Loucy (cell line): Measurements from ENCODE around the gene CDH20.

Experiments used
- H2AFZ ChIP-seq: fragments of 200-600 bp; sonication (generic); 2 replicates; pipeline ENCODE4 v1.6.0; 2016; ENCODE audit warnings: antibody characterized with exemption, mild to moderate bottlenecking, low read length, moderate library complexity
- H3F3A ChIP-seq: fragments of 200-600 bp; 2 replicates; pipeline ENCODE4 v1.6.0; 2016; ENCODE audit warnings: antibody characterized with exemption, low read depth, mild to moderate bottlenecking
- H3K27me3 ChIP-seq: fragments of 200-600 bp; sonication (generic); 2 replicates; pipeline ENCODE4 v1.6.1; 2014; ENCODE audit warnings: low read length, mild to moderate bottlenecking; ENCODE audit not compliant: insufficient read depth, poor library complexity, severe bottlenecking
- H3K36me3 ChIP-seq: fragments of 200-600 bp; sonication (generic); 2 replicates; pipeline ENCODE4 v1.6.1; 2016; ENCODE audit warnings: low read length; ENCODE audit not compliant: insufficient read depth
- H3K4me1 ChIP-seq: fragments of 200-600 bp; sonication (generic); 2 replicates; pipeline ENCODE4 v1.5.1; 2014; ENCODE audit warnings: low read length, mild to moderate bottlenecking; ENCODE audit not compliant: insufficient read depth, poor library complexity, severe bottlenecking
- H3K4me2 ChIP-seq: fragments of 200-600 bp; sonication (generic); 2 replicates; pipeline ENCODE4 v1.6.0; 2014; ENCODE audit warnings: antibody characterized with exemption, low read length, low read depth, mild to moderate bottlenecking; ENCODE audit not compliant: poor library complexity, severe bottlenecking
- H3K4me3 ChIP-seq: fragments of 200-600 bp; sonication (generic); 2 replicates; pipeline ENCODE4 v1.5.1; 2014; ENCODE audit warnings: low read length, mild to moderate bottlenecking, mixed read lengths; ENCODE audit not compliant: poor library complexity, severe bottlenecking
- H3K79me2 ChIP-seq: fragments of 200-600 bp; sonication (generic); 2 replicates; pipeline ENCODE4 v1.6.1; 2014; ENCODE audit warnings: low read length; ENCODE audit not compliant: insufficient read depth
- H3K9ac ChIP-seq: fragments of 200-600 bp; sonication (generic); 2 replicates; pipeline ENCODE4 v1.6.0; 2014; ENCODE audit warnings: mild to moderate bottlenecking, low read depth, low read length, moderate library complexity; ENCODE audit not compliant: poor library complexity, severe bottlenecking
- H3K9me2 ChIP-seq: fragments of 200-600 bp; sonication (generic); replicated peaks from 2 replicates; pipeline ENCODE4 v1.6.1; 2016; ENCODE audit warnings: low read depth, low read length, mixed read lengths
- H3K9me3 ChIP-seq: fragments of 200-600 bp; sonication (generic); 2 replicates; pipeline ENCODE4 v1.6.1; 2014; ENCODE audit warnings: mild to moderate bottlenecking, antibody characterized with exemption, low read length, low read depth; ENCODE audit not compliant: insufficient read depth
- H4K20me1 ChIP-seq: fragments of 200-600 bp; sonication (generic); 2 replicates; pipeline ENCODE4 v1.6.0; 2014; ENCODE audit warnings: antibody characterized with exemption, low read length, mild to moderate bottlenecking; ENCODE audit not compliant: insufficient read depth, poor library complexity, severe bottlenecking
- CTCF ChIP-seq: fragments of 200-600 bp; sonication (generic); conservative IDR thresholded peaks from 2 replicates; pipeline ENCODE4 v1.5.1; 2014; ENCODE audit warnings: mild to moderate bottlenecking, antibody characterized with exemption, low read length
- EZH2phosphoT487 ChIP-seq: fragments of 200-600 bp; IDR thresholded peaks from 2 replicates; pipeline ENCODE4 v1.6.1; 2018; ENCODE audit warnings: antibody characterized with exemption, mild to moderate bottlenecking, moderate library complexity, borderline replicate concordance

Gene CDH20

GRCh38 chr18:61554117-61554776 is 221.0 kb downstream of the CDH20 start:
- no peaks in the 10 kb centered on the region for H3F3A ChIP-seq

GRCh38 chr18:61554946-61555361 is 221.7 kb downstream of the CDH20 start:
- peaks cover 18% of the 10 kb centered on the region for H3K4me1 ChIP-seq
- no peak overlapping the region for H3K4me2 ChIP-seq
- no peaks in the 10 kb centered on the region for H3K9me2 ChIP-seq
- peaks cover 37% of the 10 kb centered on the region for H3K27me3 ChIP-seq
- H3K9me3 ChIP-seq: no peaks in the 10 kb centered on the region
- no peak overlapping the region for H2AFZ ChIP-seq
- no peak overlapping the region for H3K4me3 ChIP-seq
- H3F3A ChIP-seq: no peaks in the 10 kb centered on the region
- no peaks in the 10 kb centered on the region for H3K36me3 ChIP-seq
- H3K79me2 ChIP-seq: no peaks in the 10 kb centered on the region
- H3K9ac ChIP-seq: no peak overlapping the region
- TF ChIP-seq CTCF: no peak
- no peak for TF ChIP-seq EZH2phosphoT487
- no peaks in the 10 kb centered on the region for H4K20me1 ChIP-seq

More at GRCh38 chr18:61554117-61554776, 221.0 kb downstream of the CDH20 start:
- Histone ChIP-seq H3K27me3 (peaks cover 37% of the 10 kb centered on the region), H3K36me3 (no peaks in the 10 kb centered on the region), H2AFZ (no peak overlapping the region), H3K9ac (no peak overlapping the region), H3K4me3 (no peak overlapping the region), H4K20me1 (no peaks in the 10 kb centered on the region), H3K9me3 (no peaks in the 10 kb centered on the region), H3K9me2 (no peaks in the 10 kb centered on the region), H3K79me2 (no peaks in the 10 kb centered on the region), H3K4me2 (no peak overlapping the region), H3K4me1 (peaks cover 18% of the 10 kb centered on the region)
- no peak for TF ChIP-seq CTCF
- no peak for TF ChIP-seq EZH2phosphoT487

GRCh38 chr18:61556316-61556715 is 223.1 kb downstream of the CDH20 start:
- TF ChIP-seq CTCF (no peak), EZH2phosphoT487 (no peak)
- Histone ChIP-seq H3F3A (no peaks in the 10 kb centered on the region), H3K4me2 (peak overlapping the region; percentile 0), H2AFZ (no peak overlapping the region), H3K4me1 (peaks cover 18% of the 10 kb centered on the region), H3K9ac (no peak overlapping the region), H4K20me1 (no peaks in the 10 kb centered on the region), H3K79me2 (no peaks in the 10 kb centered on the region), H3K36me3 (no peaks in the 10 kb centered on the region), H3K4me3 (no peak overlapping the region), H3K9me2 (no peaks in the 10 kb centered on the region), H3K9me3 (no peaks in the 10 kb centered on the region), H3K27me3 (peaks cover 31% of the 10 kb centered on the region)
